Ovary (tissue), 3 donors: ENCODE results near the gene HTR3B.

ENCODE experiments used
- EP300 ChIP-seq: sonication (generic); formaldehyde crosslinking; IDR thresholded peaks from one replicate; pipeline ENCODE4 v1.6.1; 2017; ENCODE audit warnings: antibody characterized with exemption
- POLR2A ChIP-seq: fragments of 450-650 bp; IDR thresholded peaks from one replicate; pipeline ENCODE4 v1.6.1; 2017; ENCODE audit warnings: antibody characterized with exemption, mild to moderate bottlenecking, moderate library complexity
- TF ChIP-seq, protein P1 (sequence below), 3 donors: fragments of 450-650 bp in 2 of 3; fragments of 200-600 bp in 1 of 3; IDR thresholded peaks; one replicate each; pipeline versions ENCODE4 v1.5.1 to v1.8.0; 2016 to 2022; ENCODE audit warnings: antibody characterized with exemption in 3 of 3, mild to moderate bottlenecking in 1 of 3
- donor health status: DM: no; HTN: no; CAD: no.

DNA sequence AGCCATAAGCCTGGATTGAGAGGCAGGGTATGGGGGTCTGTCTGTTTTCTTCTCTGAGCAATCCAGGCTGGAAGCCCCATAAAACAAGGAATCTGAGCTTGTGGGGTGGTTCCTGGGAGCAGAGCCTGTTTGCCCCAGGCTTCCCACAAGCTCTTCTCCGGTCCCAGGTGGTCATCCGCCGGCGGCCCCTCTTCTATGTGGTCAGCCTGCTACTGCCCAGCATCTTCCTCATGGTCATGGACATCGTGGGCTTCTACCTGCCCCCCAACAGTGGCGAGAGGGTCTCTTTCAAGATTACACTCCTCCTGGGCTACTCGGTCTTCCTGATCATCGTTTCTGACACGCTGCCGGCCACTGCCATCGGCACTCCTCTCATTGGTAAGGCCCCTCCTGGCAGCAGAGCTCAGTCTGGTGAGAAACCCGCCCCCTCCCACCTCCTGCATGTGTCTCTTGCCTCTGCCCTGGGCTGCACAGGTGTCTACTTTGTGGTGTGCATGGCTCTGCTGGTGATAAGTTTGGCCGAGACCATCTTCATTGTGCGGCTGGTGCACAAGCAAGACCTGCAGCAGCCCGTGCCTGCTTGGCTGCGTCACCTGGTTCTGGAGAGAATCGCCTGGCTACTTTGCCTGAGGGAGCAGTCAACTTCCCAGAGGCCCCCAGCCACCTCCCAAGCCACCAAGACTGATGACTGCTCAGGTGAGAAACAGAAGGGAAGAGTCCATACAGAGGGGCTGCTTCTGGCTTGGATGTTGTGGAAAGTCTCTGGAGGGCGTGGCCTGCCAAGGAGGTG lies 82.0 kb downstream of the HTR3B start:
- TF ChIP-seq POLR2A (no peak), EP300 (no peak)
- TF ChIP-seq, protein P1, sequence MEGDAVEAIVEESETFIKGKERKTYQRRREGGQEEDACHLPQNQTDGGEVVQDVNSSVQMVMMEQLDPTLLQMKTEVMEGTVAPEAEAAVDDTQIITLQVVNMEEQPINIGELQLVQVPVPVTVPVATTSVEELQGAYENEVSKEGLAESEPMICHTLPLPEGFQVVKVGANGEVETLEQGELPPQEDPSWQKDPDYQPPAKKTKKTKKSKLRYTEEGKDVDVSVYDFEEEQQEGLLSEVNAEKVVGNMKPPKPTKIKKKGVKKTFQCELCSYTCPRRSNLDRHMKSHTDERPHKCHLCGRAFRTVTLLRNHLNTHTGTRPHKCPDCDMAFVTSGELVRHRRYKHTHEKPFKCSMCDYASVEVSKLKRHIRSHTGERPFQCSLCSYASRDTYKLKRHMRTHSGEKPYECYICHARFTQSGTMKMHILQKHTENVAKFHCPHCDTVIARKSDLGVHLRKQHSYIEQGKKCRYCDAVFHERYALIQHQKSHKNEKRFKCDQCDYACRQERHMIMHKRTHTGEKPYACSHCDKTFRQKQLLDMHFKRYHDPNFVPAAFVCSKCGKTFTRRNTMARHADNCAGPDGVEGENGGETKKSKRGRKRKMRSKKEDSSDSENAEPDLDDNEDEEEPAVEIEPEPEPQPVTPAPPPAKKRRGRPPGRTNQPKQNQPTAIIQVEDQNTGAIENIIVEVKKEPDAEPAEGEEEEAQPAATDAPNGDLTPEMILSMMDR (IDR thresholded peaks at IDR 0.05), result no peak
